Heart left ventricle (tissue), 13 donors: ENCODE data around the gene STK33.

Experiments used
- POLR2A ChIP-seq, 2 donors: fragments of 450-650 bp; IDR thresholded peaks; one replicate each; pipeline ENCODE4 v1.6.1; 2017; ENCODE audit warnings: antibody characterized with exemption in 2 of 2, mild to moderate bottlenecking in 2 of 2, moderate library complexity in 2 of 2
- TF ChIP-seq, protein P1 (sequence below), 12 donors: fragments of 200-600 bp; sonication (generic) in 4 of 12; IDR thresholded peaks; one replicate each; pipeline versions ENCODE4 v1.5.0 to v1.8.0; 2018 to 2022; ENCODE audit warnings: antibody characterized with exemption in 12 of 12, mild to moderate bottlenecking in 5 of 12
- donor health status: ischemic (EF 13 %, LVEDD 7.1; RV severe dilation, severe dysfunction).
- donor health status: DM: no; HTN: yes; CAD: no.
- donor health status: DM: no; HTN: no; CAD: no.
- donor health status: ischemic (EF 25% LVEDD 6.9; RV normal size, moderate dysfunction).
- donor health status: ischemic (EF 25% LVEDD 5.7; RV mildly dilated, moderate dysfunction).
- donor health status: ischemic (EF 35%, LVEDD 5.7; RV mildly dilated, moderate dysfunction).
- donor health status: nonischemic (EF 11% LVEDD 7.7; RV severe dilation, severe dysfunction).
- donor health status: DM: yes; HTN: yes; CAD: no.
- donor health status: PGD.
- donor health status: ischemic (EF 29% LVEDD 5.4; RV normal size, mild dysfunction).
- donor health status: nonischemic (EF 23%, LVEDD 6.1; RV moderate dilation, normal function).

DNA sequence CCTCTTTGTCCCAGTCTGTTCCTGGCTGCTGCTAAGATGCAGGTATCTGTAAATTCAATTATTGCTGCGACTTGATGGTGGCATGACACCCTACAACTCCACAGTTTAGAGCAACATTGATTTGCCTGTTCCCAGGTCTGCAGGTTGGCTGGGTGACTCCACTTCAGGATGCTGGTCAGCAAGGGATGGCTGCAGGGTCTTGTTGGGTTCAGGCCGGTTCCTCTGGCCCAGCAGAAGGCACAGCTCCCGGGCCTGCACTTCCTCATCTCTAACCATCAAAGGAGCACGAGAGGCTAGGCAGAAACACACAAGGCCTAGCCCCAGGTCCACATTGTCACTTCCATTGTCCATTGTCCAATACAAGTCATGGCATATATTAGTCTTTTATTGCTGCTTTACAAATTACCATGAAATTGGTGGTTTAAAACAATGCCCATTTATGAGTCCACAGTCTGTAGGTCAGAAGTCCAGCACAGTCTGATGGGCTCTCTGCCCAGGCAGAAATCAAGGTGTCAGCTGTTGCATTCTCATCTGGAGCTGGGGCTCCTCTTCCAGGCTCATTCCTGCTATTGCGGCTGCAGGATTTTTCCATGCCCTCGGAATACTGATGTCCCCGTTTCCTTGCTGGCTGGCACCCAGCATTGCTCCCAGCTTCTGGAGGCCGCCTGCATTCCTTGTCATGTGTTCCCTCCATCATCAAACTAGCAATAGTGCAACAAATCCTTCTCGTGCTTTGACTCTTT lies 233.8 kb downstream of the STK33 start:
- TF ChIP-seq, protein P1, sequence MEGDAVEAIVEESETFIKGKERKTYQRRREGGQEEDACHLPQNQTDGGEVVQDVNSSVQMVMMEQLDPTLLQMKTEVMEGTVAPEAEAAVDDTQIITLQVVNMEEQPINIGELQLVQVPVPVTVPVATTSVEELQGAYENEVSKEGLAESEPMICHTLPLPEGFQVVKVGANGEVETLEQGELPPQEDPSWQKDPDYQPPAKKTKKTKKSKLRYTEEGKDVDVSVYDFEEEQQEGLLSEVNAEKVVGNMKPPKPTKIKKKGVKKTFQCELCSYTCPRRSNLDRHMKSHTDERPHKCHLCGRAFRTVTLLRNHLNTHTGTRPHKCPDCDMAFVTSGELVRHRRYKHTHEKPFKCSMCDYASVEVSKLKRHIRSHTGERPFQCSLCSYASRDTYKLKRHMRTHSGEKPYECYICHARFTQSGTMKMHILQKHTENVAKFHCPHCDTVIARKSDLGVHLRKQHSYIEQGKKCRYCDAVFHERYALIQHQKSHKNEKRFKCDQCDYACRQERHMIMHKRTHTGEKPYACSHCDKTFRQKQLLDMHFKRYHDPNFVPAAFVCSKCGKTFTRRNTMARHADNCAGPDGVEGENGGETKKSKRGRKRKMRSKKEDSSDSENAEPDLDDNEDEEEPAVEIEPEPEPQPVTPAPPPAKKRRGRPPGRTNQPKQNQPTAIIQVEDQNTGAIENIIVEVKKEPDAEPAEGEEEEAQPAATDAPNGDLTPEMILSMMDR (IDR thresholded peaks at IDR 0.05), result no peak
- TF ChIP-seq POLR2A (IDR thresholded peaks at IDR 0.05), result no peak
